HuH-7 (cell line): ENCODE data around the gene FSIP1.

Source experiments
- DNase-seq: peaks from one replicate; pipeline ENCODE4 v3.0.0; 2011; ENCODE audit warnings: low spot score

The FSIP1 gene

GRCh38 chr15:39618063-39618823 lies 164.4 kb downstream of the FSIP1 start:
- no peak for DNase-seq

GRCh38 chr15:39616731-39617455 lies 165.7 kb downstream of the FSIP1 start:
- no peak for DNase-seq

GRCh38 chr15:39613861-39614260 lies 168.8 kb downstream of the FSIP1 start:
- DNase-seq: no peak

DNA sequence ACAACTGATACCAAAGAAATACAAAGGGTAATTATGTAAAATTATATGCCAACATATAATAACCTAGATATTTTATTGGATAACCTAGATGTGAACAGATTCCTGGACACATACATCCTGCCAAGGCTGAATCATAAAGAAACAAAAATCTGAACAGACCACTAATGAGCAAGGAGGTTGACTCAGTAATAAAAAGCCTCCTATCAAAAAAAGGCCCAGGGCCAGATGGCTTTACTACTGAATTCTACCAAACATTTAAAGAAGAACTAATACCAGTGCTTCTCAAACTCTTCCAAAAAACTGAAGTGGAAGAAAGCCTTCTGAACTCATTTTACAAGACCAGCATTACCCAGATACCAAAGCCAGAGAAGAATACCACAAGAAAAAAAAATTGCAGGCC lies 169.4 kb downstream of the FSIP1 start:
- DNase-seq: no peak

- DNase-seq: no peak
These were observed 172.0 kb downstream of the FSIP1 start for GRCh38 chr15:39610665-39611064.

- DNase-seq: no peak
These were observed 173.3 kb downstream of the FSIP1 start for GRCh38 chr15:39609166-39609916.

DNA sequence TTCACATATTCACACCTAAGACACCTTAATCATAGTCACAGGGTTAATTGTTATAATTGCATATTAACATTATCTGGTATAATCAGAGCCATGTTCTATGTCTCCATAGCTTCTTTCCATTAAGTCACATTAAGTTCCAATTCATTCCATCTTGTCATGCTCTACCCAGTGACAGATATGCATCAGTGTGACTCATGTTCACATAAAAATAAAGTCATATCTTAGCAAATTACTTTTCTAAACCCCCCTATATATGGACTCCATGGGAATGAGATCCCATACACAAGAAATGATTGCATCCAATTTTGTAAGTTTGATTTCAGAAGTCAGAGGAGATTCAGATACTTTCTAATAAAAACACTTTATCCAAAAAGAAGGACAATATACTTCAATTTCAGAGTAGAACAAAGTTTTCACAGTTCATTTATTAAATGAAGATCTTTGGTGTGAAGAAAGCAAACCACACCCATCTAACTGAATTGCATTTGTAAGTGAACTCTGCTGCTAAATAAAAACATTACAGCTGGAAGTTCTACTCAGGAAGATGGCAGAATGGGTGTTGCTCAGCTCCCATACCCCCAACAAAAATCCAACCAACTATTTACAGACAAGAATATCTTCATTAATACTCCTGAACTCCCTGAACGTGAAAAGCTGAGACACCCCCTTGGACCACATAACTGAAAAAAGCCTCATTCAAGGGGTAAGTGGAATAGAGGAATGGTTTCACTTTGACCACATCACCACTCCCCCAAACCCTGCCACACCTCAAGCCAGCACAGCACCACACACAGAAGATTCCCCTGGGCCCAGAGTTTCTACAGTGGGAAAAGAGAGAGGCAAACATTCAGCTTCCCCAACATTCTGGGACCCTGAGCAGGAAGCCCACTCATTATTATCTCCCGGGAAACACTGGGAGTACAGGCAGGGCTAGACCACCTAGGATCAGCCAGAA lies 174.2 kb downstream of the FSIP1 start:
- no peak for DNase-seq

- DNase-seq: no peak
These were observed 177.5 kb downstream of the FSIP1 start for GRCh38 chr15:39605146-39605545.

DNA sequence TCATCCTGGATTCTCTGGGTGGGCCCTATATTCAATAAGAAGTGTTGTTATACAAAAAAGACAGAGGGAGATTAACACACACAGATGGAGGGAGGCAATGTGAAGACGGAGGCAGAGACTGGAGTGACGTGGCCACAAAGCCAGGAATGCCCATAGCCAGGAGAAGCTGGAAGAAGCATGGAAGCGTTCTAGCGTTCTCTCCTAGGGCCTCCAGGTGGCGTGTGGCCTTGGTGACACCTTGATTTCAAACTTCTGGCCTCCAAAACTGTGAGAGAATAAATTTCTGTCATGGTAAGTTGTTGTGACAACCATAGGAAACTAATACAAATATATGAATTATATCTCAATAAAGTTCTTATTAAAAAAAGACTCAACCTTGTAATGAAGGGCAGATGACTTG lies 180.5 kb downstream of the FSIP1 start:
- no peak for DNase-seq

- no peak for DNase-seq
These were observed 182.8 kb downstream of the FSIP1 start for GRCh38 chr15:39599871-39600270.

- no peak for DNase-seq
These were observed 183.4 kb downstream of the FSIP1 start for GRCh38 chr15:39598958-39599845.

DNA sequence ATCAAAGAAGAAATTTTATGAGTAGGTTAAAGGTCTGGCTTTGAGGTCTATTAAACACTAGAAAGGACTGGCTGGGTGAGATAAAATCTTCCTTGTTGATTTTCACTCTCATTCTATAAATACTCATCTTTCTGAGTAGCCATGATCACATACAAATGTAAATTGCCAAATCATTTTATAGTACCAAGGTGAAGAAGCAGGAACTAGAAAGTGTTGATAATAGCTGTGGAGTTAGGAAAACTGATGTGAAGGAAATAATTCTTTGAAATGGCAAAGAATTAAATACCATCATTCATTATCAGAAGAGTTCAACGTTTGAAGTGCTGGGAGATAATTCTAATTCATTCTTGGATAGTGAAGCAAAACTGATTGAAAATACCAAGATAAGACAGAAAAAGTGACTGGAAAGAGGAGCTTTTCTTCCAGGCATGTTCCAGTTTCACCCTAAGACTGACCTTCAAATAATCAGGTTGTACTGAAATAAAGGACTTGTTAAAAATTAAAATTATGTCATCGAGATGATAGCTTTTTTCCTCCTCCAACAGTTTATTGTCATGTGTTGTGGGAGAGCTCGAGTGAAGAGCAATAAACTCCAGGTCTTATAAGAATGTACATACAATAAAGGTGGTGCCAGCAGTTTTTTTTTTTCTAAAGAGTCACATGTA lies 184.3 kb downstream of the FSIP1 start:
- DNase-seq: no peak

DNA sequence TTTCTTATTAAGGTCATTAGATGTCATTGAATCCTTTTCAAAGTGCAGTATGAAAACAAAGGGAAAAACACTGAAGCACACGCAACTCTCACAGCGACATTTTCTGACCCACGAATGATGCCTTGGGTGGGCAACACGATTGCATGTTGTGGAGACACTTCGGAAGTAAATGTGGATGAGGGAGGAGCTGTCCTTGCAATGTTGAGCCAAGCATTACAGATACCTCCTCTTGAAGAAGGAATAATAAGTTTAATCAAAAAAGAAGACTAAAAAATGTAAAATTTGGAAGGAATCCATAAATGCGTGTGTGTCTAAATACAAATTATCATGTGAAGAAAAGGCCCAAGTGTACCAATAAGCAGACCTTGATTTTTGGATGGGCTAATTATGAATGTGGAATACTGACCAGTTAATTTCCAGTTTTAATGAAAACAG lies 184.9 kb downstream of the FSIP1 start:
- no peak for DNase-seq

DNA sequence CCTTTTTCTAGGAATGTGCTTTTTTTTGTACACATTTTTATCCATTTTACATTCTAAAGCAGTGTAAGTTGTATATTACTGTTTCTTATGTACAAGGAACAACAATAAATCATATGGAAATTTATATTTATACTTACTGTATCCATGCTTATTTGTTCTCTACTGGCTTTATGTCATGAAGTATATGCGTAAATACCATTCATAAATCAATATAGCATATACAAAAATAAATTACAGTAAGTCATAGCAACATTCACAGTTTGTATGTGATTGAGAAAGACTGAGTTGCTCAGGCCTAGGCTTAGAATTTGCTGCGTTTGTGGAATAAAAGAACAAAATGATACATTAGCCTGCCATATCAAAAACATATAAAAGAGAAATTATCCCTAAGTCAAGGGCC lies 185.3 kb downstream of the FSIP1 start:
- no peak for DNase-seq

DNA sequence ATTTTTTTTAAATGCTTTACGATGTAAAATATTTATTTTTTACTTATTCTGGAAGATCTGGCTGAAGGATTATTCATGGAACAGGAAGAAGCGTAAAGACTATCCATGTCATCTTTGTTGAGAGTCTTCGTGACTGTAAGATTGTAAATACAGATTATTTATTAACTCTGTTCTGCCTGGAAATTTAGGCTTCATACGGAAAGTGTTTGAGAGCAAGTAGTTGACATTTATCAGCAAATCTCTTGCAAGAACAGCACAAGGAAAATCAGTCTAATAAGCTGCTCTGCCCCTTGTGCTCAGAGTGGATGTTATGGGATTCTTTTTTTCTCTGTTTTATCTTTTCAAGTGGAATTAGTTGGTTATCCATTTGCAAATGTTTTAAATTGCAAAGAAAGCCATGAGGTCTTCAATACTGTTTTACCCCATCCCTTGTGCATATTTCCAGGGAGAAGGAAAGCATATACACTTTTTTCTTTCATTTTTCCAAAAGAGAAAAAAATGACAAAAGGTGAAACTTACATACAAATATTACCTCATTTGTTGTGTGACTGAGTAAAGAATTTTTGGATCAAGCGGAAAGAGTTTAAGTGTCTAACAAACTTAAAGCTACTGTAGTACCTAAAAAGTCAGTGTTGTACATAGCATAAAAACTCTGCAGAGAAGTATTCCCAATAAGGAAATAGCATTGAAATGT lies 186.1 kb downstream of the FSIP1 start:
- DNase-seq: no peak

GRCh38 chr15:39595338-39596221 lies 187.1 kb downstream of the FSIP1 start:
- DNase-seq: no peak

DNA sequence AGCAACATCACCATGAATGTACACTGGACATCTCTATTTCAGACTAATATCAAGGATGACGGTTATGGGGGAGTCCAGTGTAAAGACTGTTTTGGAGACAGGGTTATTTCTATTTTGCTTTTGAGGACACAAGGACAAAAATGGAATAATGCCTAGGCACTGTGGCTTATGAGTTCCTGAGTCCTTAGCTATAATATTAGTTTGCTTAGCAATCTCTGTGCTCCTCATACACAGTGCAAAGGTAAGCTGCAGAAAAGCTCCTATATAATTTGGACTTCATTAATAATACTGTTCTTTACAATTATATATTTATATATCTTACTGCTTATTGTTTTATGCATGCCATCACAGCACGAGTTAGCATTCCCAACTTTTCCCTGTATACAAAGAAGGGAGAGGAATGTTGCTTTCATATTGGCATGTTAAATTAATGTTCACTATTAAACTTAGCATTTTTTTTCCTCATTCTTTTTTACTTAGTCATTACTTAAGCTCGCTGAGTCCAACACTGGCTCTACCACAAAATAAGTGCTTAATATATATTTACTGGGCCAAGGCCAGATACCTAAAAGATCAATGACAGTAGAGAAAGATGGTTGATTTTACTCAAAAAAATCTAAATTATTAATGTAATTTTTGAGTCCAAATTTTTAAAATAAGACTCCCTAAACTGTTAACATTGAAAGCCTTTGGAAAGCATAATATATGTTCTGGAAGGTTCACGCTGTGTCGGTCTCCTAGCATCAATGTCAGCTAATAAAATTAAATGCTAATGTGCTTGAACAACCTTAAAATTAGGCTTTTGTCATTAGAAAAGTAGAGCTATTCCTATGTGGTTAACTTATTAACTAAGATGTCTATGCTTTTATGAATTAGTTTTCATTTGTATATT lies 187.9 kb downstream of the FSIP1 start:
- no peak for DNase-seq
